Thoracic aorta (tissue), 2 donors: ENCODE measurements around the gene PKN1. TPM values are rescaled to one million over a fixed set of nuclear protein-coding genes. Genes with fewer than 3 reads are reported as not detected.

Source experiments
- ATAC-seq: fragments of 150-250 bp; one replicate; pipeline ENCODE4 v1.8.0; 2017; ENCODE audit warnings: low read depth; ENCODE audit not compliant: insufficient number of reproducible peaks, low FRiP score
- DNase-seq: peaks from one replicate; pipeline ENCODE4 v3.0.0-alpha.2; 2020; ENCODE audit warnings: low spot score
- H3K27ac ChIP-seq, 2 donors: fragments of 200-600 bp; sonication (generic); 1 replicate in 1 of 2; 2 replicates in 1 of 2; pipeline ENCODE4 v1.5.1; 2016; ENCODE audit warnings: mild to moderate bottlenecking in 2 of 2, moderate library complexity in 2 of 2
- H3K27me3 ChIP-seq: fragments of 200-600 bp; sonication (generic); replicated peaks from 2 replicates; pipeline ENCODE4 v1.6.0; 2016; ENCODE audit warnings: mild to moderate bottlenecking; ENCODE audit not compliant: insufficient read depth
- H3K36me3 ChIP-seq: fragments of 200-600 bp; sonication (generic); one replicate; pipeline ENCODE4 v1.5.1; 2016
- H3K4me1 ChIP-seq, 2 donors: fragments of 200-600 bp; sonication (generic); 1 replicate in 1 of 2; 2 replicates in 1 of 2; pipeline versions ENCODE4 v1.5.1 to v1.6.0; 2016; ENCODE audit warnings: low read depth in 2 of 2, mild to moderate bottlenecking in 1 of 2; ENCODE audit not compliant: control insufficient read depth in 1 of 2
- H3K4me3 ChIP-seq: fragments of 200-600 bp; sonication (generic); 2 replicates; pipeline ENCODE4 v1.5.1; 2016; ENCODE audit warnings: mild to moderate bottlenecking
- H3K9me3 ChIP-seq: fragments of 200-600 bp; sonication (generic); 2 replicates; pipeline ENCODE4 v1.5.1; 2016
- total RNA-seq, 2 donors: library from RNA; depleted of rRNA; stranded (reverse); fragments of >200 nt; gene quantifications; one replicate each; pipeline versions ENCODE4 v1.1.0 to v1.2.3, GENCODE V29; 2016
- TF ChIP-seq, protein P1 (sequence below): fragments of 200-600 bp; sonication (generic); IDR thresholded peaks from one replicate; pipeline ENCODE4 v1.5.1; 2019; ENCODE audit warnings: antibody characterized with exemption

Gene PKN1
- total RNA-seq, result 100 to 1,000 TPM in 1 of 2 donors, 10 to 100 TPM in 1; 93.8 to 139 TPM

DNA sequence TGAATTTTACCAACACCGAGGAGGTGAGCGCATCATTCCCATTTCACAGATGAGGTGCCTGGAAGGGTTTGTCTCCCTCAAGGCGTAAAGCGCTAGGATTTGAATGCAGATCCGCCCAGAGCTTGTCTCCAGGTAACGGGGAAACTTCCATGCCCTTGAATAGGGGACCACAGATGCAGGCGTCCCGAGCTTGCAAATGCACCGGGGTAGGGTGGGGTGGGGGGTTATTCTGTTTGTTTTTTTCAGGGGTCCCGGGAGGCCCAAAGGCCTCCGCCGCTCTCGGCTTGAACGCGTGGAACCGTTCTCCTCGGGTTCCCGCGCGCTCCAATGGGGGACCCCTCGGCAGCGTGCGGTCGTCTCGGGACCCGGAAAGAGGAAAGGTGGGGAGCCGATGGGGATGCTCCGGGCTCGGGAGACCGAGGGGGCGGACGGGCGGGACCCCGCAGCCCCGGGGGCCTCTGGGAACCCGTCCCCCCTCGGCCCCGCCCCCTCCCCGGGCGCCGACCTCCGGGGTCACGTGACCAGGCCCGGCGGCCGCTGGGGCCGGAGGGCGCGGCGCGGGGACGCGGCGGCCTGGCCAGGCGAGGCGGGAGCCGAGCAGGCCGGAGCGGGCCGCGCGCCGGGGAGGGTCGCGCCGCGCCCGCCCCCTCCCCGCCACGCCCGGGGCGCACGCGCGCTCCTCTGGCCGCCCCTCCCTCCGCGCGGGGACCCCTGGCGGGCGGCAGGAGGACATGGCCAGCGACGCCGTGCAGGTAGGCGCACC is at the start of gene PKN1:
TSS of gene PKN1 (plus strand) at position 516 of the 763 bp plus-strand sequence. CDS start at position 732, 216 bp downstream.
- H3K4me3 ChIP-seq, result peak within 1 kb of the TSS; percentile 95
- H3K9me3 ChIP-seq, result no peaks in the 10 kb centered on the region
- peaks cover 12 to 33% of the 10 kb centered on the region in 2 donors for H3K4me1 ChIP-seq
- H3K36me3 ChIP-seq, result no peaks in the 10 kb centered on the region
- H3K27ac ChIP-seq, result peak within 1 kb of the TSS; percentile 70 to 82
- ATAC-seq, result peak; percentile 8
- no peak for DNase-seq
- H3K27me3 ChIP-seq, result no peaks in the 10 kb centered on the region
- TF ChIP-seq, protein P1, sequence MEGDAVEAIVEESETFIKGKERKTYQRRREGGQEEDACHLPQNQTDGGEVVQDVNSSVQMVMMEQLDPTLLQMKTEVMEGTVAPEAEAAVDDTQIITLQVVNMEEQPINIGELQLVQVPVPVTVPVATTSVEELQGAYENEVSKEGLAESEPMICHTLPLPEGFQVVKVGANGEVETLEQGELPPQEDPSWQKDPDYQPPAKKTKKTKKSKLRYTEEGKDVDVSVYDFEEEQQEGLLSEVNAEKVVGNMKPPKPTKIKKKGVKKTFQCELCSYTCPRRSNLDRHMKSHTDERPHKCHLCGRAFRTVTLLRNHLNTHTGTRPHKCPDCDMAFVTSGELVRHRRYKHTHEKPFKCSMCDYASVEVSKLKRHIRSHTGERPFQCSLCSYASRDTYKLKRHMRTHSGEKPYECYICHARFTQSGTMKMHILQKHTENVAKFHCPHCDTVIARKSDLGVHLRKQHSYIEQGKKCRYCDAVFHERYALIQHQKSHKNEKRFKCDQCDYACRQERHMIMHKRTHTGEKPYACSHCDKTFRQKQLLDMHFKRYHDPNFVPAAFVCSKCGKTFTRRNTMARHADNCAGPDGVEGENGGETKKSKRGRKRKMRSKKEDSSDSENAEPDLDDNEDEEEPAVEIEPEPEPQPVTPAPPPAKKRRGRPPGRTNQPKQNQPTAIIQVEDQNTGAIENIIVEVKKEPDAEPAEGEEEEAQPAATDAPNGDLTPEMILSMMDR, result no peak

DNA sequence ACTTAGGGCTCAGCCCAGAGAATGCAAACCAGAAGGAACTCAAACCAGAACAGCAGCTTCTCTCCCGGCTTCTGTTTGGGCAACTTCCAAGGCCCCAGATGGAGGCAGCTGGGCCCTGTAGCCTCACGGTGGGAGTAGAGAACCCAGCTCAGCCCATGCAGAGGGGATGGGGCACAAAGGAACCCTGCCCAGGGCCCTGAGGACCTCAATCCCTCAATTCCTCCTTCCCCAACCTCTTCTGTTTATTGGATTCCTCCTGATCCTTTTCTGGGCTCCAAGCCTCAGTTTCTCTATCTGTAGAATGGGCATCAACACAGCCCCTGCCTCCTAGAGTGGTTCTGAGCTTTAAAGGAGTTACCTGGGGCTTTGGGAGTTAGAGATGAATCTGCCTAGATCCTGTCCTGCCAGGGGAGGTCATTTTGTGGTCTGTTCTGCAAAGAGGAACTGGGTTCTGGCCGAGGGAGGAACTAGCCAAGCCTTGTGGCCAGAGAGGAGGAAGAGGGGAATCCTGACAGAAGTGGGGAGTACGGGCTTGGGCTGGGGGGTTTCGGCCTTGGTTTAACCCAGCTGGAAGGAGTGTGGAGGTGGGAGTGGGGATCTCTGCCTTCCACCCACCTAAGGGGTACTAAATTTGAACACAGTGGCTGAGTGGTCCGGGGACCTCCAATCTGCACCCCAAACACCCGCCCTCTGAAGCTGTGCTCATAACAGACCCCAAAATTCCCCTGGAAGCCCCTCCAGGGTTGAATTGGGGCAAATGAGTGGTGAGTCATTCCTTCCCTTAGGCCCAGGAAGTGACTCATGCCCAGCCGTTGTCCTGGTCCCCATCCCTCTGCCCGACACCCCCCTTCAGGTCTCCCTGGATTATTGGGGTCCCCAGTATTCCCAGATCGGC is 49.2 kb upstream of the PKN1 start:
- no peak for ATAC-seq
- H3K4me3 ChIP-seq, result peak overlapping the region; percentile 98
- no peaks in the 10 kb centered on the region for H3K27me3 ChIP-seq
- H3K4me1 ChIP-seq, result peaks cover 34 to 48% of the 10 kb centered on the region in 2 donors
- H3K9me3 ChIP-seq, result no peaks in the 10 kb centered on the region
- TF ChIP-seq, protein P1, result no peak
- H3K36me3 ChIP-seq, result peaks cover 5% of the 10 kb centered on the region
- peak overlapping the region; percentile 93 to 100 for H3K27ac ChIP-seq
- DNase-seq, result no peak

DNA sequence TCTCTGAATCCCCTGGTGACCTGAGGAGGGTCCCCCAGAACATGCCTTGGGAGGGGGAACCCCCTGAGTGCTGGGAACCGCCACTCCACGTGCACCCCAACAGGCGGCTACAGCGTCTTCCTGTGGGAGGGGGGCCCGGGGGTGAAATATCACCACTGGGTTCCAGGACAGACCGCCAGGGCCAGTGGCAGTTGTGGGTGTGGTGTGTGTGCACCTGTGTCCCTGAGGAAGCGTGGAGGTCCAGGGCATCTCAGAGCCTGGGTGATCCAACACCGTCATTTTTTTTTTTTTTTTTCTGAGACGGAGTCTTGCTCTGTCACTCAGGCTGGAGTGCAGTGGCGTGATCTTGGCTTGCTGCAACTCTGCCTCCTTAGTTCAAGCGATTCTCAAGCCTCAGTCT is 47.6 kb upstream of the PKN1 start:
- peaks cover 19 to 32% of the 10 kb centered on the region in 2 donors for H3K4me1 ChIP-seq
- H3K27ac ChIP-seq, result peak overlapping the region; percentile 93 to 100
- ATAC-seq (no peak), DNase-seq (no peak)
- H3K9me3 ChIP-seq, result no peaks in the 10 kb centered on the region
- TF ChIP-seq, protein P1, result no peak
- H3K36me3 ChIP-seq, result peaks cover 7% of the 10 kb centered on the region
- H3K4me3 ChIP-seq, result peak overlapping the region; percentile 98
- H3K27me3 ChIP-seq, result no peaks in the 10 kb centered on the region

DNA sequence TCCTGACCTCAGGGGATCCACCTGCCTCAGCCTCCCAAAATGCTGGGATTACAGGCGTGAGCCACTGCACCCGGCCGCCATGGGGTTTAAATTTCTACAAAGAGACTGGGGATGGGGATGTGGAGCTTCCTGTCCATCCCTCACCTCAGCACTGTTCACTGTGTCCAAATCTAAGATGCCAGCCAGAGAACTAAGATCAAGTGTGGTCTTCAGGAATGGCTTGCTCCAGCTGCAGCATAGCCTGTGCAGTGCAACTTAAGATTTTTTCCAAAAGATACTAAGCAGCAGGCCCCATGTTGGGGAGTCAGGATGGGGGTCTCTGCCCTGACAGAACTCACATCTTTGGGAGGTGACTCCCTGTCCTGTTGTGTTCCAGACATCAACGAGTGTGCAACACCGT is 42.6 kb upstream of the PKN1 start:
- H3K4me1 ChIP-seq, result peaks cover 5 to 7% of the 10 kb centered on the region in 2 donors
- no peak overlapping the region for H3K27ac ChIP-seq
- H3K9me3 ChIP-seq, result no peaks in the 10 kb centered on the region
- H3K27me3 ChIP-seq, result no peaks in the 10 kb centered on the region
- peaks cover 44% of the 10 kb centered on the region for H3K36me3 ChIP-seq
- ATAC-seq, result no peak
- DNase-seq, result no peak
- H3K4me3 ChIP-seq, result no peak overlapping the region
- TF ChIP-seq, protein P1, result no peak
